Measurements from ENCODE around the gene OR5B2. TPM values are rescaled to one million over a fixed set of nuclear protein-coding genes. Genes with fewer than 3 reads are reported as not detected.

Gene OR5B2
- total RNA-seq, 4 donors from 2014 or later = not detected

DNA sequence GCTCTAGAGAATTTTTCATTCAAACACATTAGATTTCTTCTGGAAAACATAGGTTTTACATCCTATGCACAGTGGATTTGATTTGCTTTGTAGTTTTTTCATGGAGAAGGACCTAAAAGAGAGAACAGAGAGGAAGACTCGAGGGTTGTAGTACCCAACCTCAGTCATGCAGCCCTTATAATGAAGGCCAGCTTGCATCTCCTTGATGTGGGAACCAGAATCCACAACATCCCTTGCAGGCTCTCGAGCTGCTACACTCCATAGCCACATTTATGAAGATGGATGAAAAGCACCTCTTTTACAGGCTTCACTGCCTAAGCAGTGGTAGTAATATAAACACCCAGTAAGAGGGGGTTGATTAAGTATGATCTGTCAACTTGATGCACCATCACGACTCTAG is 23.7 kb upstream of the OR5B2 start:
- TF ChIP-seq, protein P1, sequence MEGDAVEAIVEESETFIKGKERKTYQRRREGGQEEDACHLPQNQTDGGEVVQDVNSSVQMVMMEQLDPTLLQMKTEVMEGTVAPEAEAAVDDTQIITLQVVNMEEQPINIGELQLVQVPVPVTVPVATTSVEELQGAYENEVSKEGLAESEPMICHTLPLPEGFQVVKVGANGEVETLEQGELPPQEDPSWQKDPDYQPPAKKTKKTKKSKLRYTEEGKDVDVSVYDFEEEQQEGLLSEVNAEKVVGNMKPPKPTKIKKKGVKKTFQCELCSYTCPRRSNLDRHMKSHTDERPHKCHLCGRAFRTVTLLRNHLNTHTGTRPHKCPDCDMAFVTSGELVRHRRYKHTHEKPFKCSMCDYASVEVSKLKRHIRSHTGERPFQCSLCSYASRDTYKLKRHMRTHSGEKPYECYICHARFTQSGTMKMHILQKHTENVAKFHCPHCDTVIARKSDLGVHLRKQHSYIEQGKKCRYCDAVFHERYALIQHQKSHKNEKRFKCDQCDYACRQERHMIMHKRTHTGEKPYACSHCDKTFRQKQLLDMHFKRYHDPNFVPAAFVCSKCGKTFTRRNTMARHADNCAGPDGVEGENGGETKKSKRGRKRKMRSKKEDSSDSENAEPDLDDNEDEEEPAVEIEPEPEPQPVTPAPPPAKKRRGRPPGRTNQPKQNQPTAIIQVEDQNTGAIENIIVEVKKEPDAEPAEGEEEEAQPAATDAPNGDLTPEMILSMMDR (IDR thresholded peaks at IDR 0.05 in 4 of 5, conservative IDR thresholded peaks at IDR 0.05 in 1 of 5) = no peak
- no peak for TF ChIP-seq POLR2A (IDR thresholded peaks at IDR 0.05)
- intact Hi-C loops (cut with DNase I; ENCODE audit: low total_unique reads) = no loop called here
- Histone ChIP-seq H3K36me3 (no peaks in the 10 kb centered on the region), H3K27me3 (no peaks in the 10 kb centered on the region), H3K4me3 (no peak overlapping the region), H3K4me1 (no peaks in the 10 kb centered on the region), H3K9me3 (no peaks in the 10 kb centered on the region), H3K27ac (no peak overlapping the region)
- DNase-seq (no peak), ATAC-seq (no peak)
- in situ Hi-C loops (cut with MboI; ENCODE audit: low sequenced_read_pairs in 4 of 4) = no loop called here

DNA sequence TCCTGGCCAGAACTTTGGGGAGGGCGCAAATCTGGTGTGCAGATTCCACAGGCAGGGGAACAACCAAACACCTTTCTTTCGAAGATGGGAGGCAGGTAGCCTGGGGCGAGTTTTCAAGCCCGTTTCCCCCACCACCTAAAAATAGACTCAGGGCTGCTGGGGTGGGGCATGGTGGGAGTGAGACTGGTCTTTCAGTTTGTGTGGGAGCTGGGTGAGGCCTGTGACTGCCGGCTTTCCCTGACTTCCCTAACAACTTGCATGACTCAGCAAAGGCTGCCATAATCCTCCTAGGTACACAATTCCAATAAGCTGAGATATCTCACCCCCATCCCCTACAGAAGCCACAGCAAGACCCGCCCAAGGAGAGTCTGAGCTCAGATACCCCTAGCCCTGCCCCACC is 18.4 kb upstream of the OR5B2 start:
- H3K36me3 ChIP-seq = no peaks in the 10 kb centered on the region
- no peaks in the 10 kb centered on the region for H3K4me1 ChIP-seq
- TF ChIP-seq, protein P1 (IDR thresholded peaks at IDR 0.05 in 4 of 5, conservative IDR thresholded peaks at IDR 0.05 in 1 of 5) = no peak
- no peak for TF ChIP-seq POLR2A (IDR thresholded peaks at IDR 0.05)
- in situ Hi-C loops (cut with MboI; ENCODE audit: low sequenced_read_pairs in 4 of 4) (no loop called here), intact Hi-C loops (cut with DNase I; ENCODE audit: low total_unique reads) (no loop called here)
- H3K27ac ChIP-seq = no peak overlapping the region
- DNase-seq (no peak), ATAC-seq (no peak)
- H3K9me3 ChIP-seq = peaks cover 0 to 4% (median 0%) of the 10 kb centered on the region in 3 donors
- no peak overlapping the region for H3K4me3 ChIP-seq
- H3K27me3 ChIP-seq = no peaks in the 10 kb centered on the region

DNA sequence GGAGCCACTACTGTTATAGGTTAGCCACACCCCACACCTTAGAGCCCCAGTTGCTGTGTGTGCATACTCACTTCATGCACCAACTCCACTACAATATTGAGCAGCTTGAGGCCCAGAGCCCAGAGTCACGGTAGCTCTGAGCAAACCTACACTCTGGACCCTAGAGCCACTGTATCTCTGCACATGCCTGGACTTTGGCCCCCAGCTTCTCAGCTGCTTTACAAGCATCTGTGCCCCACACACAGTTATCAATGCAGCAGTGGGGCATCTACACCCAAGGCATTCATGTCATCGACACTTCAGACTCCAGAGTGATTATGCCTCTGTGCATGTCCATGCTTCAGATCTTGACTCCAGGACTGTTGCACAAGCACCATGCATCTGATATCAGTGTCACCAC is 16.4 kb upstream of the OR5B2 start:
- Histone ChIP-seq H3K27ac (no peak overlapping the region), H3K27me3 (no peaks in the 10 kb centered on the region), H3K36me3 (no peaks in the 10 kb centered on the region), H3K4me1 (no peaks in the 10 kb centered on the region), H3K9me3 (peaks cover 0 to 4% (median 0%) of the 10 kb centered on the region in 3 donors), H3K4me3 (no peak overlapping the region)
- no peak for DNase-seq
- no peak for ATAC-seq
- TF ChIP-seq POLR2A (IDR thresholded peaks at IDR 0.05) = no peak
- TF ChIP-seq, protein P1 (IDR thresholded peaks at IDR 0.05 in 4 of 5, conservative IDR thresholded peaks at IDR 0.05 in 1 of 5) = no peak
- in situ Hi-C loops (cut with MboI; ENCODE audit: low sequenced_read_pairs in 4 of 4) (no loop called here), intact Hi-C loops (cut with DNase I; ENCODE audit: low total_unique reads) (no loop called here)

DNA sequence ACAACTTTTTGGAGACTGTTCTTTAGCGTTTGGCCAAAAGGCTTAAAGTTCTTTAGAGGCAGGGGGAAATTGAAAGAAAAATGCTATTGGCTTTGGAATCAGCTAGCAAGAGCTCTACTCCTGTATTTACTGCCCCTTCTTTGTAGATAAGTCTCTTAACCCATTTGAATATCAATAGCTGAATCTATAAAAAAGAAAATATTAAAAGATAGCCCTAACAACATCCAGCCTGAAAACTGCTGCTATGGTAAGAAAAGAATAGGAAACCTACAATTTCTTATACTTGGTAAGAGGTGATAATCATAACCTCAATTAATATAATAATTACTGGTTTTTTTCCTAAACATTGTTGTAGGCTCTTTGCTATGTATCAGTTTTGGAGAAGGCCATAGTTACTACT is 14.2 kb upstream of the OR5B2 start, which contains the start of gene OR5B12:
TSS of gene OR5B12 (minus strand) at position 101 of the 400 bp plus-strand sequence. CDS start 2,085 bp downstream, outside the sequence.
- no peaks in the 10 kb centered on the region for H3K36me3 ChIP-seq
- H3K4me3 ChIP-seq = no peak within 1 kb of the TSS
- H3K9me3 ChIP-seq = peaks cover 0 to 4% (median 0%) of the 10 kb centered on the region in 3 donors
- DNase-seq (no peak), ATAC-seq (no peak)
- in situ Hi-C loops (cut with MboI; ENCODE audit: low sequenced_read_pairs in 4 of 4) = no loop called here
- no peaks in the 10 kb centered on the region for H3K4me1 ChIP-seq
- H3K27ac ChIP-seq = no peak within 1 kb of the TSS
- TF ChIP-seq, protein P1 (IDR thresholded peaks at IDR 0.05 in 4 of 5, conservative IDR thresholded peaks at IDR 0.05 in 1 of 5) = no peak
- no peak for TF ChIP-seq POLR2A (IDR thresholded peaks at IDR 0.05)
- intact Hi-C loops (cut with DNase I; ENCODE audit: low total_unique reads) = no loop called here
- H3K27me3 ChIP-seq = no peaks in the 10 kb centered on the region

DNA sequence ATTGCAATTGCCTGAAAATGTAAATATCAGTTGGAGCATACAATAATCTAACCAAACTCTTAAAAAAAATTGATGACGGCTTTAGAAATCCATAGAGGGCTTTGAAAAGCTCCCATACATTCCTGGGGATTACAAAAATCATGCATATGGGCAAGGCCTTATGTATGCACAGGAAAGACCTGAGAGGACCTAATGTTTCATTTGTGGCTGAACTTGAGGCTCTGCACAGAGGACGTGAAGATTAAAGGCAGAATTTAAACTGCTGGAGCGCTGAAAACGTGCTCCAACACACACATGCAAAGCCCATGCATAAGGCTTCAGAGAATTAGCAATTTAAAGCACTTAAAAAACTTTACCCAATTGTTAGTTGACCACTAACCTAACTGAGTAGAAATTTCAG is 10.6 kb upstream of the OR5B2 start:
- Histone ChIP-seq H3K36me3 (no peaks in the 10 kb centered on the region), H3K27ac (no peak overlapping the region), H3K4me3 (no peak overlapping the region), H3K27me3 (no peaks in the 10 kb centered on the region), H3K9me3 (peaks cover 0 to 8% (median 0%) of the 10 kb centered on the region in 3 donors), H3K4me1 (no peaks in the 10 kb centered on the region)
- no peak for DNase-seq
- intact Hi-C loops (cut with DNase I; ENCODE audit: low total_unique reads) (no loop called here), in situ Hi-C loops (cut with MboI; ENCODE audit: low sequenced_read_pairs in 4 of 4) (no loop called here)
- no peak for ATAC-seq
- TF ChIP-seq, protein P1 (IDR thresholded peaks at IDR 0.05 in 4 of 5, conservative IDR thresholded peaks at IDR 0.05 in 1 of 5) = no peak
- TF ChIP-seq POLR2A (IDR thresholded peaks at IDR 0.05) = no peak

Data from gastrocnemius medialis (tissue), 4 donors.